Adrenal gland (tissue), 5 donors: ENCODE measurements around the gene HNRNPL.

ENCODE experiments used
- POLR2A ChIP-seq, 2 donors: fragments of 450-650 bp; IDR thresholded peaks; one replicate each; pipeline ENCODE4 v1.6.1; 2017; ENCODE audit warnings: antibody characterized with exemption in 2 of 2, mild to moderate bottlenecking in 2 of 2, moderate library complexity in 1 of 2
- TF ChIP-seq, protein P1 (sequence below), 6 experiments: fragments of 450-650 bp in 4 of 6; fragments of 200-600 bp in 2 of 6; sonication (generic) in 1 of 6; IDR thresholded peaks; 1 replicate in 5 of 6; 2 replicates in 1 of 6; pipeline versions ENCODE4 v1.5.1 to v1.8.0; 2016 to 2021; ENCODE audit warnings: antibody characterized with exemption in 6 of 6, mild to moderate bottlenecking in 2 of 6, moderate library complexity in 1 of 6
- donor health status: DM: no; HTN: no; CAD: no.

DNA sequence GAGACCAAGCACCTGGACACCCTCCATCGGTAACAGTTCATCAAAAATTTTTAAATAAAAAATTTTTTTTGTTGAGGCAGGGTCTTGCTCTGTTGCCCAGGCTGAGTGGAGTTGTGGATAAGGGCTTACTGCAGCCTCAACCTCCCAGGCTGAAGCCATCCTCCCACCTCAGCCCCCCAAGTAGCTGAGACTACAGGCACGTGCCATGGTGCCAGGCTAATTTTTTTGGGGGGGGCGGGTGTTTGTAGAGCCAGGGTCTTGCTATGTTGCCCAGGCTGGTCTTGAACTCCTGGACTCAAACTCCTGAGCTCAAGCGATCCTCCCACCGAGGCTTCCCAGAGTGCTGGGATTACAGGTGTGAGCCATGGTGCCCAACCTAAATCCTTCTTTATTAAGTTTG lies 56.1 kb downstream of the HNRNPL start:
- no peak for TF ChIP-seq POLR2A (IDR thresholded peaks at IDR 0.05)
- TF ChIP-seq, protein P1, sequence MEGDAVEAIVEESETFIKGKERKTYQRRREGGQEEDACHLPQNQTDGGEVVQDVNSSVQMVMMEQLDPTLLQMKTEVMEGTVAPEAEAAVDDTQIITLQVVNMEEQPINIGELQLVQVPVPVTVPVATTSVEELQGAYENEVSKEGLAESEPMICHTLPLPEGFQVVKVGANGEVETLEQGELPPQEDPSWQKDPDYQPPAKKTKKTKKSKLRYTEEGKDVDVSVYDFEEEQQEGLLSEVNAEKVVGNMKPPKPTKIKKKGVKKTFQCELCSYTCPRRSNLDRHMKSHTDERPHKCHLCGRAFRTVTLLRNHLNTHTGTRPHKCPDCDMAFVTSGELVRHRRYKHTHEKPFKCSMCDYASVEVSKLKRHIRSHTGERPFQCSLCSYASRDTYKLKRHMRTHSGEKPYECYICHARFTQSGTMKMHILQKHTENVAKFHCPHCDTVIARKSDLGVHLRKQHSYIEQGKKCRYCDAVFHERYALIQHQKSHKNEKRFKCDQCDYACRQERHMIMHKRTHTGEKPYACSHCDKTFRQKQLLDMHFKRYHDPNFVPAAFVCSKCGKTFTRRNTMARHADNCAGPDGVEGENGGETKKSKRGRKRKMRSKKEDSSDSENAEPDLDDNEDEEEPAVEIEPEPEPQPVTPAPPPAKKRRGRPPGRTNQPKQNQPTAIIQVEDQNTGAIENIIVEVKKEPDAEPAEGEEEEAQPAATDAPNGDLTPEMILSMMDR (IDR thresholded peaks at IDR 0.05), result no peak
